Stimulated activated CD4-positive, alpha-beta T cell treated with anti-CD3 and anti-CD28 coated beads, Interleukin-1b, Interleukin-23, amount 100 ng/mL, for 4 hours (primary cell): ENCODE results near the gene PLCH2.

ENCODE experiments used
- DNase-seq, 2 donors: peaks; one replicate each; pipeline ENCODE4 v3.0.0-alpha.2; 2020; ENCODE audit warnings: low read depth in 2 of 2

Gene PLCH2

GRCh38 chr1:2529784-2530512, 53.9 kb downstream of the PLCH2 start, which contains the start of gene HES5:
Gene HES5 (minus strand): TSS chr1:2530263. CDS start chr1:2530164, 99 bp downstream.
- DNase-seq, result no peak

GRCh38 chr1:2530513-2531361, 54.6 kb downstream of the PLCH2 start:
- DNase-seq, result no peak

GRCh38 chr1:2532485-2533160, 56.5 kb downstream of the PLCH2 start:
- no peak for DNase-seq

GRCh38 chr1:2533365-2533764, 57.3 kb downstream of the PLCH2 start:
- no peak for DNase-seq

GRCh38 chr1:2534315-2534686, 58.2 kb downstream of the PLCH2 start:
- DNase-seq, result no peak

- DNase-seq, result no peak
These were observed 58.8 kb downstream of the PLCH2 start for GRCh38 chr1:2534687-2535441.

GRCh38 chr1:2535455-2535854, 59.4 kb downstream of the PLCH2 start:
- DNase-seq, result no peak

- DNase-seq, result no peak
These were observed 59.9 kb downstream of the PLCH2 start for GRCh38 chr1:2535981-2536380.

- DNase-seq, result no peak
These were observed 61.7 kb downstream of the PLCH2 start for GRCh38 chr1:2537784-2538115.

- no peak for DNase-seq
These were observed 62.3 kb downstream of the PLCH2 start for GRCh38 chr1:2538376-2538775.

GRCh38 chr1:2538872-2539271, 62.8 kb downstream of the PLCH2 start:
- no peak for DNase-seq

GRCh38 chr1:2539312-2539907, 63.3 kb downstream of the PLCH2 start:
- no peak for DNase-seq

- no peak for DNase-seq
These were observed 64.9 kb downstream of the PLCH2 start for GRCh38 chr1:2540816-2541492.

GRCh38 chr1:2541619-2542245, 65.6 kb downstream of the PLCH2 start:
- no peak for DNase-seq

GRCh38 chr1:2542246-2542915, 66.3 kb downstream of the PLCH2 start:
- DNase-seq, result no peak

- DNase-seq, result no peak
These were observed 67.5 kb downstream of the PLCH2 start for GRCh38 chr1:2543543-2544092.

- no peak for DNase-seq
These were observed 68.2 kb downstream of the PLCH2 start for GRCh38 chr1:2544093-2544874.

- no peak for DNase-seq
These were observed 69.0 kb downstream of the PLCH2 start for GRCh38 chr1:2544875-2545640.
